Keratinocyte (primary cell): ENCODE data around the gene HEMGN. TPM values are rescaled to one million over a fixed set of nuclear protein-coding genes. Genes with fewer than 3 reads are reported as not detected.

ENCODE experiments used
- DNase-seq: peaks from one replicate; pipeline ENCODE4 v3.0.0-alpha.2; 2011; ENCODE audit warnings: low read depth, missing footprints, low spot score
- FAIRE-seq: peaks from 2 replicates; lab custom pipeline; 2011; peaks lifted over from hg19 to GRCh38; lab: Jason Lieb, UNC
- H2AFZ ChIP-seq: 2 replicates; pipeline ENCODE4 v1.6.0; 2012; ENCODE audit warnings: low read length, control low read depth, inconsistent platforms; ENCODE audit not compliant: control insufficient read depth
- H3K27ac ChIP-seq: 2 replicates; pipeline ENCODE4 v1.5.1; 2011; ENCODE audit warnings: low read length; ENCODE audit not compliant: control insufficient read depth, insufficient read depth
- H3K27me3 ChIP-seq: 3 replicates; pipeline ENCODE4 v1.6.0; 2011; ENCODE audit warnings: low read length; ENCODE audit not compliant: control insufficient read depth, insufficient read depth; ENCODE audit errors: extremely low read depth
- H3K36me3 ChIP-seq, 2 experiments: 2 replicates in 1 of 2; 3 replicates in 1 of 2; pipeline ENCODE4 v1.5.1; 2011; ENCODE audit warnings: low read length in 2 of 2, mild to moderate bottlenecking in 1 of 2; ENCODE audit not compliant: control insufficient read depth in 2 of 2, insufficient read depth in 2 of 2; ENCODE audit errors: extremely low read depth in 1 of 2
- H3K4me1 ChIP-seq: 3 replicates; pipeline ENCODE4 v1.5.1; 2011; ENCODE audit warnings: low read length; ENCODE audit not compliant: control insufficient read depth, insufficient read depth; ENCODE audit errors: extremely low read depth
- H3K4me2 ChIP-seq: 3 replicates; pipeline ENCODE4 v1.6.0; 2011; ENCODE audit warnings: low read depth, low read length; ENCODE audit not compliant: control insufficient read depth, insufficient read depth; ENCODE audit errors: extremely low read depth
- H3K4me3 ChIP-seq, 3 experiments: fragments of 200-600 bp in 1 of 3; sonication (generic) in 1 of 3; 2 replicates in 2 of 3; 3 replicates in 1 of 3; pipeline ENCODE4 v1.5.1; 2011 to 2016; ENCODE audit warnings: low read length in 3 of 3, mild to moderate bottlenecking in 3 of 3, control low read depth in 2 of 3, inconsistent platforms in 1 of 3, low read depth in 1 of 3, mixed read lengths in 1 of 3, mixed run types in 1 of 3, moderate library complexity in 1 of 3; ENCODE audit not compliant: control insufficient read depth in 2 of 3, insufficient read depth in 2 of 3; ENCODE audit errors: extremely low read depth in 1 of 3
- H3K79me2 ChIP-seq: 2 replicates; pipeline ENCODE4 v1.6.0; 2012; ENCODE audit warnings: low read length; ENCODE audit not compliant: control insufficient read depth, insufficient read depth
- H3K9ac ChIP-seq: 3 replicates; pipeline ENCODE4 v1.6.0; 2011; ENCODE audit warnings: low read length; ENCODE audit not compliant: control insufficient read depth, insufficient read depth; ENCODE audit errors: extremely low read depth
- H3K9me1 ChIP-seq: 3 replicates; pipeline ENCODE4 v1.6.0; 2011; ENCODE audit warnings: low read length; ENCODE audit not compliant: control insufficient read depth, insufficient read depth; ENCODE audit errors: extremely low read depth
- H3K9me3 ChIP-seq: 2 replicates; pipeline ENCODE4 v1.5.1; 2012; ENCODE audit warnings: low read depth, low read length; ENCODE audit not compliant: control insufficient read depth
- H4K20me1 ChIP-seq: 3 replicates; pipeline ENCODE4 v1.6.0; 2011; ENCODE audit warnings: low read length; ENCODE audit not compliant: control insufficient read depth, insufficient read depth; ENCODE audit errors: extremely low read depth
- EZH2 ChIP-seq: IDR thresholded peaks from one replicate; pipeline ENCODE4 v1.6.1; 2012; ENCODE audit warnings: inconsistent platforms, mild to moderate bottlenecking, low read length, moderate library complexity
- dilution Hi-C: fragments of 300-500 bp; cut with MboI; formaldehyde crosslinking; loops from one replicate; pipeline ENCODE4 v1.7.0; 2020; ENCODE audit warnings: low sequenced_read_pairs; ENCODE audit not compliant: extremely low pct_ligation_motif_present
- polyA minus RNA-seq, 3 experiments: library from RNA; depleted of rRNA, polyadenylated mRNA; stranded (reverse); fragments of >200 nt; gene quantifications; 1 replicate in 1 of 3; 2 replicates in 1 of 3; 3 replicates in 1 of 3; pipeline ENCODE4 v1.2.3, GENCODE V29; 2011
- polyA plus RNA-seq, 5 experiments: library from polyadenylated mRNA; depleted of rRNA in 3 of 5; stranded (reverse) in 3 of 5; stranded (forward) in 1 of 5; unstranded in 1 of 5; fragments of >200 nt; gene quantifications; 1 replicate in 1 of 5; 2 replicates in 3 of 5; 3 replicates in 1 of 5; pipeline versions ENCODE4 v1.2.1 to v1.2.3, GENCODE V29; 2011 to 2012; ENCODE audit warnings: missing spikeins in 2 of 5, low read depth in 1 of 5, low replicate concordance in 1 of 5
- TF ChIP-seq, protein P1 (sequence below), 3 experiments: IDR thresholded peaks in 1 of 3; conservative IDR thresholded peaks in 1 of 3; optimal IDR thresholded peaks in 1 of 3; 2 replicates in 2 of 3; 3 replicates in 1 of 3; pipeline versions ENCODE3 to v1.5.1; 2011; ENCODE audit warnings: low read length in 3 of 3, mild to moderate bottlenecking in 3 of 3, moderate library complexity in 2 of 3, control low read depth in 1 of 3, inconsistent platforms in 1 of 3; ENCODE audit not compliant: insufficient read depth in 2 of 3; ENCODE audit errors: extremely low read depth in 1 of 3

Gene HEMGN, protein sequence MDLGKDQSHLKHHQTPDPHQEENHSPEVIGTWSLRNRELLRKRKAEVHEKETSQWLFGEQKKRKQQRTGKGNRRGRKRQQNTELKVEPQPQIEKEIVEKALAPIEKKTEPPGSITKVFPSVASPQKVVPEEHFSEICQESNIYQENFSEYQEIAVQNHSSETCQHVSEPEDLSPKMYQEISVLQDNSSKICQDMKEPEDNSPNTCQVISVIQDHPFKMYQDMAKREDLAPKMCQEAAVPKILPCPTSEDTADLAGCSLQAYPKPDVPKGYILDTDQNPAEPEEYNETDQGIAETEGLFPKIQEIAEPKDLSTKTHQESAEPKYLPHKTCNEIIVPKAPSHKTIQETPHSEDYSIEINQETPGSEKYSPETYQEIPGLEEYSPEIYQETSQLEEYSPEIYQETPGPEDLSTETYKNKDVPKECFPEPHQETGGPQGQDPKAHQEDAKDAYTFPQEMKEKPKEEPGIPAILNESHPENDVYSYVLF
- polyA plus RNA-seq (0.02 TPM in 1 of 3 replicates, not detected in the others), polyA minus RNA-seq (not detected in 3 replicates)
- not detected for polyA plus RNA-seq (2011; ENCODE audit: low read depth)
- not detected in 2 replicates for polyA plus RNA-seq (2011; cell fraction: cytosol; rRNA removed)
- not detected in 2 replicates for polyA plus RNA-seq (2011; cell fraction: nucleus; rRNA removed)
- not detected in 2 replicates for polyA plus RNA-seq (2012; ENCODE audit: low replicate concordance)
- not detected for polyA minus RNA-seq (2011; cell fraction: cytosol; rRNA and poly(A)+ RNA removed)
- polyA minus RNA-seq (2011; cell fraction: nucleus; rRNA and poly(A)+ RNA removed), result not detected in 2 replicates

DNA sequence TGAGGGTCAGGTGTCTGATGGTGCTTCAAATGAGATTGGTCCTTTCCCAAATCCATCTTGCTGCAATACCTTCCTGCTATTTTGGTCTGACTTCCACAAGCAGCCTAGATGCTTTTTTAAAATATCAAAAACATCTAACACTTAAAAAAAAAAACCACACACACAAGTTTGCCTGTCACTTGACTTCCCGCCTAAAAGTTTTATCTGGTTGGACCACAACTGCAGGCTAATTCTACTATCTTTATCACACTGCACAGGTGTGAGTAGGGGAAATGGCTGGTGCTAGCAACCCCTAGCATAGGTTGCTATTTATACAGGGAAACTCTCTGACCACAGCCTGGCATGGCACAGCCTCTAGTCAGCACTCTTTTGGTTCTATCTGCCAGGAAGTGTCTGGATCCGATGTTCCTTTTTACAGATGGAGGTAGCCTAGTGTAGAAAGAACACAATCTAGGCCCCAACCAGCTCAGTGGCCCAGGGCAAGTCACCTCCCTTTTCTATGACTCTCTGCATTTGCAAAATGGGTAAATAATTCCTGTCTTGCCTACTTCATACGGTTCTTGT, at the start of gene HEMGN:
HEMGN (minus strand) TSS at position 92 of the 564 bp plus-strand sequence; CDS start at position 56, 36 bp downstream.
- FAIRE-seq (no peak), DNase-seq (no peak)
- dilution Hi-C loops, result no loop called here
- Histone ChIP-seq H3K27me3 (peaks cover 13% of the 10 kb centered on the region), H3K4me1 (no peaks in the 10 kb centered on the region), H3K4me2 (no peak within 1 kb of the TSS), H4K20me1 (peaks cover 2% of the 10 kb centered on the region), H3K9ac (no peak within 1 kb of the TSS), H2AFZ (no peak within 1 kb of the TSS), H3K9me1 (no peaks in the 10 kb centered on the region), H3K27ac (no peak within 1 kb of the TSS), H3K79me2 (no peaks in the 10 kb centered on the region), H3K36me3 (no peaks in the 10 kb centered on the region), H3K4me3 (no peak within 1 kb of the TSS), H3K9me3 (no peaks in the 10 kb centered on the region)
- TF ChIP-seq, protein P1, sequence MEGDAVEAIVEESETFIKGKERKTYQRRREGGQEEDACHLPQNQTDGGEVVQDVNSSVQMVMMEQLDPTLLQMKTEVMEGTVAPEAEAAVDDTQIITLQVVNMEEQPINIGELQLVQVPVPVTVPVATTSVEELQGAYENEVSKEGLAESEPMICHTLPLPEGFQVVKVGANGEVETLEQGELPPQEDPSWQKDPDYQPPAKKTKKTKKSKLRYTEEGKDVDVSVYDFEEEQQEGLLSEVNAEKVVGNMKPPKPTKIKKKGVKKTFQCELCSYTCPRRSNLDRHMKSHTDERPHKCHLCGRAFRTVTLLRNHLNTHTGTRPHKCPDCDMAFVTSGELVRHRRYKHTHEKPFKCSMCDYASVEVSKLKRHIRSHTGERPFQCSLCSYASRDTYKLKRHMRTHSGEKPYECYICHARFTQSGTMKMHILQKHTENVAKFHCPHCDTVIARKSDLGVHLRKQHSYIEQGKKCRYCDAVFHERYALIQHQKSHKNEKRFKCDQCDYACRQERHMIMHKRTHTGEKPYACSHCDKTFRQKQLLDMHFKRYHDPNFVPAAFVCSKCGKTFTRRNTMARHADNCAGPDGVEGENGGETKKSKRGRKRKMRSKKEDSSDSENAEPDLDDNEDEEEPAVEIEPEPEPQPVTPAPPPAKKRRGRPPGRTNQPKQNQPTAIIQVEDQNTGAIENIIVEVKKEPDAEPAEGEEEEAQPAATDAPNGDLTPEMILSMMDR (optimal IDR thresholded peaks at IDR 0.05 in 1 of 3, IDR thresholded peaks at IDR 0.05 in 1 of 3, conservative IDR thresholded peaks at IDR 0.05 in 1 of 3; ENCODE audit: extremely low read depth in 1 of 3, insufficient read depth in 2 of 3, low read length in 3 of 3), result no peak
- TF ChIP-seq EZH2, result no peak

DNA sequence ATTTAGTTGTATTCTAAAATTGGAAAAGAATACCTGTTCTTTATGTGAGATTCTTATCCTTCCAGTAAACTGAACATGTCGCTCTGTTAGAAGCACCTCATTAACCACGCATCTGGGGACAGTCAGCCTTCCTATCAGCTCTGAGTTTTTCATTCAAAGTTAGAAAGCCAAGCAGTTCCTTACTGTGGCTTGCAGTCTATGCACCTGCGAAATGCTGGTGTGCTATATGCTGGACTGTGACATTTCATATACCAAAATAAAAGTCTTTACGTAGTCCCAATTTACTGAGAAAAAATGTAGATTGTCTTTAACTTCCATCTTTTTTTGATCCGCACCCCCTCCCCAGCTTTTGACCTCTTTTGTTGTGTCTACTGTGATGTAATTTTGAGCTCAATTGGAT, 49.5 kb upstream of the HEMGN start:
- Histone ChIP-seq H3K27ac (no peak overlapping the region), H3K9me1 (no peaks in the 10 kb centered on the region), H3K4me1 (peaks cover 36% of the 10 kb centered on the region), H4K20me1 (peaks cover 36% of the 10 kb centered on the region), H3K9me3 (no peaks in the 10 kb centered on the region), H2AFZ (no peak overlapping the region), H3K4me3 (no peak overlapping the region), H3K79me2 (peaks cover 87% of the 10 kb centered on the region), H3K36me3 (no peaks in the 10 kb centered on the region), H3K27me3 (no peaks in the 10 kb centered on the region), H3K4me2 (no peak overlapping the region), H3K9ac (no peak overlapping the region)
- FAIRE-seq, result no peak
- TF ChIP-seq, protein P1 (optimal IDR thresholded peaks at IDR 0.05 in 1 of 3, IDR thresholded peaks at IDR 0.05 in 1 of 3, conservative IDR thresholded peaks at IDR 0.05 in 1 of 3; ENCODE audit: extremely low read depth in 1 of 3, insufficient read depth in 2 of 3, low read length in 3 of 3), result no peak
- TF ChIP-seq EZH2, result no peak
- no peak for DNase-seq
- dilution Hi-C loops, result no loop called here
